ENCODE measurements around the gene CATSPERD. TPM values are rescaled to one million over a fixed set of nuclear protein-coding genes. Genes with fewer than 3 reads are reported as not detected.

The CATSPERD gene
- total RNA-seq, 1 experiment from 2014 or later, result not detected

- no peak overlapping the region for H4K91ac ChIP-seq (ENCODE audit: insufficient read length, low read depth, low read length)
- no peaks in the 10 kb centered on the region for H3K4me1 ChIP-seq (ENCODE audit: insufficient read depth, low read length)
- H3K79me2 ChIP-seq (ENCODE audit: insufficient read depth, low read length), result no peaks in the 10 kb centered on the region
- no peaks in the 10 kb centered on the region for H3K9me3 ChIP-seq (ENCODE audit: control insufficient read depth, low read depth, low read length)
- H3K56ac ChIP-seq (ENCODE audit: insufficient read length, low read depth, low read length), result no peak overlapping the region
- H3T11ph ChIP-seq (ENCODE audit: low read length), result no peak overlapping the region
- H3K14ac ChIP-seq (ENCODE audit: insufficient read depth, low read length), result no peak overlapping the region
- DNase-seq, result no peak
- H3K79me1 ChIP-seq (ENCODE audit: insufficient read depth, low read depth, low read length, poor library complexity, severe bottlenecking), result no peaks in the 10 kb centered on the region
- H2BK20ac ChIP-seq (ENCODE audit: low read depth, low read length, poor library complexity, severe bottlenecking), result no peak overlapping the region
- no peak overlapping the region for H4K5ac ChIP-seq (ENCODE audit: insufficient read length, low read depth, low read length)
- peak overlapping the region in 1 of 3 experiments; percentile 15; a peak in 1 of 7 replicates for H3K27ac Mint-ChIP-seq
- H3K23ac ChIP-seq (ENCODE audit: insufficient read length, low read depth, low read length), result no peak overlapping the region
- no peaks in the 10 kb centered on the region for H3K23me2 ChIP-seq (ENCODE audit: insufficient read length, low read depth, low read length, poor library complexity, severe bottlenecking)
- no peak overlapping the region for H3K4me3 Mint-ChIP-seq
- no CpG with 5 or more reads among the region's 2 CpGs for WGBS (ENCODE audit: extremely low coverage, insufficient read length, low lambda C conversion rate)
- no peak overlapping the region for H2AFZ ChIP-seq (ENCODE audit: low read length)
- H2BK120ac ChIP-seq (ENCODE audit: low read depth, low read length, poor library complexity, severe bottlenecking), result no peak overlapping the region
- no peak for TF ChIP-seq CTCF (conservative IDR thresholded peaks at IDR 0.05)
- H2BK15ac ChIP-seq (ENCODE audit: low read depth, low read length), result no peak overlapping the region
- H3K18ac ChIP-seq (ENCODE audit: insufficient read length, low read depth, low read length), result no peak overlapping the region
- no peaks in the 10 kb centered on the region for H4K20me1 ChIP-seq (ENCODE audit: control insufficient read depth, insufficient read depth, insufficient read length)
- H3K9me3 Mint-ChIP-seq, result no peaks in the 10 kb centered on the region
- H4K8ac ChIP-seq (replicated peaks; ENCODE audit: insufficient read length, low read depth, low read length), result no peak overlapping the region
- H3K36me3 Mint-ChIP-seq (ENCODE audit: insufficient read depth in 1 of 3, low read depth in 3 of 3), result no peaks in the 10 kb centered on the region
- H3K4me1 Mint-ChIP-seq, result no peaks in the 10 kb centered on the region
- no peaks in the 10 kb centered on the region for H3K27me3 ChIP-seq (ENCODE audit: insufficient read depth, low read length)
- H3K4ac ChIP-seq (ENCODE audit: low read depth, low read length), result no peak overlapping the region
- H2BK5ac ChIP-seq (ENCODE audit: insufficient read length, low read length), result no peak overlapping the region
- H3K9ac ChIP-seq (ENCODE audit: extremely low read depth, insufficient read length, low read length), result no peak overlapping the region
- H2AK5ac ChIP-seq (ENCODE audit: insufficient read length, low read length), result no peak overlapping the region
- H3K4me2 ChIP-seq (ENCODE audit: insufficient read depth, insufficient read length, low read length), result no peak overlapping the region
- H2BK12ac ChIP-seq (ENCODE audit: insufficient read length, low read depth, low read length), result no peak overlapping the region
- no peak overlapping the region for H3K27ac ChIP-seq (ENCODE audit: insufficient read length, low read depth, low read length)
- peaks cover 34% of the 10 kb centered on the region for H3K27me3 Mint-ChIP-seq (ENCODE audit: low read depth)
Observed at GRCh38 chr19:5817218-5817617, 96.8 kb downstream of the CATSPERD start.

Data from H9 (cell line).